GM12801 (cell line): ENCODE measurements around the gene SLC25A38.

ENCODE experiments used
- CTCF ChIP-seq: IDR thresholded peaks from one replicate; pipeline ENCODE4 v1.5.1; 2011; ENCODE audit warnings: control low read depth; ENCODE audit not compliant: insufficient read length; ENCODE audit errors: extremely low read depth

The SLC25A38 gene

DNA sequence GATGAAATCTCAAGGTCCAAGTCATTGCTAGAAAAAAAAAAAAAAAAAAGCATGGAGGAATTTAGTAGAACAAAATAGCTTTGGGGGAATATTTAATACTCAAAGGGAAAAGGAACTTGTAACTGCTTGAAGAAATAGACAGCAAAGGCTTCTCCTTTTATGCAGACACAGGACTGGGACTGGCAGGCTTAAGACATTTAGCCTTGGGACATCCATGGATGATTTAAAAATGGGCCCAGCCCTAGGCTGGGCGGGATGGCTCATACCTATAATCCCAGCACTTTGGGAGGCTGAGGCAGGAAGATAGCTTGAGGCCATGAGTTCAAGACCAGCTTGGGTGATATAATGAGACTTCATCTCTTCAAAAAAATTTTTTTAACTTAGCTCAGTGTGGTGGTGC, 43.1 kb downstream of the SLC25A38 start:
- no peak for TF ChIP-seq CTCF

DNA sequence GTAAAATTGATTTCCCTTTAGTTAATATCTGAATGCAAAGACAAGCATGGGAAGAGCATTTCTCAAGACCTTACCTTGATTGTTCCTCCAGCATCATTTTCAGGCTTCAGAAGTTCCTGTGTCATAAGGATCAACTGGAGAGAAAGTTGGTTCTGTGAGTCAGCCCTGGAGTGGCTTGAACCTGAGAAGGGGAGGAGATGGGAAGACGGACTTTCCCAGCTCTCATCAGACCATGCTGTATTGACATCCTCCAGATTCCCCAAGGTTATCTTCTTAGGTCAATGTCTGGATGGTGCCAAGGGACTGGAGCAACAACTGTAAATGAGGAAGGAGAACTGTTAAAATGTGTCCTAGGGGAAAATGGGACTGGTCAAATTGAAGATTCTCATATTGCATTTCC, 44.3 kb downstream of the SLC25A38 start:
- TF ChIP-seq CTCF: no peak

DNA sequence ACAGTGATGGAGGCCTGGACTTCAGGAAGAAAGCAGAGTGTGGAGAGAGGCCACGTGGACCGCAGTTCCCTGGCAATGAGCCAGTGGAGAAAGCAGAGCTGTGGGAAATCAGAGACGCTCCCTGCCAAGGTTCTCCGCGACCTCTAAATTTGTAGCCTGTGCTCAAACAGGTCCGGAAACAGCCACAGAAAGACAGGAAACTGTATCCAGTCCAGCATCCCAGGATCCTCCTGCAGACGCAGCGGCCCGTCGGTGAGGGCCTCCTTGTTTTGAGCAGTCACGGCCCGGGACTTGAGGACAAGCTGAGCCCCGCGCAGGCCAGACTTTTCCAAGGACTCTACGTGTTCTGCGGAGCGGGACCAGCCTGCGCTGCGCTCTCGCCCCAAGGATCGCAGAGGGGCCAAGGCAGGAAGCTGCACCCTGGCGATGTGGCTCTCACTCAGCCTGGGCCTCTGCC, 45.6 kb downstream of the SLC25A38 start:
- no peak for TF ChIP-seq CTCF

DNA sequence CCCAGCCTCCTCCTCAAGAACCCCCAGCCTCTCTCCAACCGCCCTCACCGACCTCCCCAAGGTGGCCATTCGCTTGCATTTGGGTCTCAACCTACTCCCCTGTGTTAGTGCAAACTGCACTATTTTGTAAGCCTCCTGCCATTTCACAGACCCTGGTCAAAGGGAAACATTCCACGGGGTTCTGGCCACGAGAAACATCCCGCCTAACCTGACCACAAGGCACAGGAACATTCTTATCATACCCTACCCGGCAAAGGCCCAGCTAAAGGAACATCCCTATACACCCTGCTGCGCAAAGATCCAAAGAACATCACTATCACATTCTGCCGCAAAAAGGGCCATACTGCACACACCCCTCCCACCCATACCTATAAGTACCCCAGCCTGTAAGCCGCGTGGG, 46.3 kb downstream of the SLC25A38 start:
- no peak for TF ChIP-seq CTCF

DNA sequence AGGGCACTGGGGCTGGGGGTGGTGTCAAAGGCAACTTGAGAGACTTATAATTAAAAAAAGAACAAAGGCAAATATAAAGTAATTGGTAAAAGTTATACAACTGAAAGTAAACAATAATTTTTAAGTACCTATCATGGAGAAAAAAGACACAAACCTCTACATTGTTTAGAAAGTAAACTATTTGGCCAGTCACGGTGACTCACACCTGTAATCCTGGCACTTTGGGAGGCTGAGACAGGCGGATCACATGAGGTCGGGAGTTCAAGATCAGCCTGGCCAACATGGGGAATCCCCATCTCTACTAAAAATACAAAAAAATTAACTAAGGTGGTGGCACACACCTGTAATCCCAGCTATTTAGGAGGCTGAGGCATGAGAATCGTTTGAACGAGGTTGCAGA, 49.2 kb downstream of the SLC25A38 start:
- no peak for TF ChIP-seq CTCF

DNA sequence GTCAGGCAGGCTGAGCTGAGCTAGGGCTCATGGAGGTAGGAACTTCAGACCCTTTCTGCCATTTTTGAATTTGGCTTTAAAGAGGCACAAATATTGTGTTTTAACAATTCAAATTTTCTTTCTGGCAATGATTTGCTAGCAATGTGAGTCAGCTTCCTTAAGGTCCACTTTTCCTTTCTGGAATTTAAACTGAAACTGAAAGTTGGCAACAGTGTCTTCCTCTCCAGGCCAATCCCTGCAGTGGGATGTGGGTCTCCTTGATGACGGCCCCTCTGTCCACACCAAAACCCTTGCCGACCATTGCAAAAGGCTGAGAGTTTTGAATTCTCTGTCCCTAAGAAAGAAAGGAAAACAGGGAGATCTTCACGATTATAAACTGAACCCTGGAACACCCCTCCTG, 50.5 kb downstream of the SLC25A38 start:
- TF ChIP-seq CTCF: no peak

DNA sequence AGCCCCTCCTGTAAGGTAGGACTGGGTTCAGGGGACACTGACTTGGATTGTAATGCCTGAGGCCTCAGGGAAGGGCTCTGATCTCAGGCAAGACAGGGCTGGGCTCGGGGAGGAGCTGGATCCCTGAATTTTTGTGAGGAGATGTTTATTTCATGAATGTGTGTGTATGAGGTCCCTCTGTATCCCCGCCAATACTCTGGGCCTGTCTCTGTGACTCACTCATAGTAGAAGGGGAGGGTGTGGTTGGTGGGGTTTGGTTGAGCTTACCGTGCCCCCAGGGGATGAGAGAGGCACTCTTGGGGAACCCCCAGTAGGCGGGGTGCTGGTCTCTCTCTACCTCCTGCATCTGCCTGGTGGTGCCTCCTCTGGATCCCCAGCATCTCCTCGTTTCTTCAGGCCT, 51.4 kb downstream of the SLC25A38 start:
- no peak for TF ChIP-seq CTCF
